Skeletal muscle tissue (tissue), 4 donors: ENCODE measurements around the gene LIG1. TPM values are rescaled to one million over a fixed set of nuclear protein-coding genes. Genes with fewer than 3 reads are reported as not detected.

Experiments used
- H3K27ac ChIP-seq: one replicate; pipeline ENCODE4 v1.7.0; 2013; ENCODE audit warnings: mild to moderate bottlenecking, low read depth, low read length, inconsistent platforms
- H3K27me3 ChIP-seq, 3 donors: one replicate each; pipeline ENCODE4 v1.7.0; 2013; ENCODE audit warnings: low read length in 3 of 3; ENCODE audit not compliant: control insufficient read depth in 3 of 3, insufficient read depth in 3 of 3
- H3K36me3 ChIP-seq, 3 donors: one replicate each; pipeline ENCODE4 v1.7.0; 2013; ENCODE audit warnings: low read length in 3 of 3; ENCODE audit not compliant: control insufficient read depth in 3 of 3, insufficient read depth in 3 of 3
- H3K4me1 ChIP-seq, 3 donors: one replicate each; pipeline ENCODE4 v1.7.0; 2013; ENCODE audit warnings: low read length in 3 of 3, mild to moderate bottlenecking in 3 of 3; ENCODE audit not compliant: control insufficient read depth in 3 of 3, insufficient read depth in 3 of 3
- H3K4me3 ChIP-seq, 3 donors: one replicate each; pipeline ENCODE4 v1.7.0; 2013; ENCODE audit warnings: low read length in 3 of 3
- H3K9ac ChIP-seq, 3 donors: one replicate each; pipeline ENCODE4 v1.7.0; 2013; ENCODE audit warnings: low read length in 3 of 3, mild to moderate bottlenecking in 3 of 3, moderate library complexity in 2 of 3, low read depth in 1 of 3
- H3K9me3 ChIP-seq, 3 donors: one replicate each; pipeline ENCODE4 v1.7.0; 2013; ENCODE audit warnings: low read length in 3 of 3; ENCODE audit not compliant: control insufficient read depth in 3 of 3
- total RNA-seq: library from RNA; depleted of rRNA; stranded (reverse); fragments of >200 nt; gene quantifications from one replicate; pipeline ENCODE4 v1.2.3, GENCODE V29; 2014
- donor health status: Osteomylitis.

The LIG1 gene
- total RNA-seq, 1 donor from 2014 or later = 14.6 TPM

DNA sequence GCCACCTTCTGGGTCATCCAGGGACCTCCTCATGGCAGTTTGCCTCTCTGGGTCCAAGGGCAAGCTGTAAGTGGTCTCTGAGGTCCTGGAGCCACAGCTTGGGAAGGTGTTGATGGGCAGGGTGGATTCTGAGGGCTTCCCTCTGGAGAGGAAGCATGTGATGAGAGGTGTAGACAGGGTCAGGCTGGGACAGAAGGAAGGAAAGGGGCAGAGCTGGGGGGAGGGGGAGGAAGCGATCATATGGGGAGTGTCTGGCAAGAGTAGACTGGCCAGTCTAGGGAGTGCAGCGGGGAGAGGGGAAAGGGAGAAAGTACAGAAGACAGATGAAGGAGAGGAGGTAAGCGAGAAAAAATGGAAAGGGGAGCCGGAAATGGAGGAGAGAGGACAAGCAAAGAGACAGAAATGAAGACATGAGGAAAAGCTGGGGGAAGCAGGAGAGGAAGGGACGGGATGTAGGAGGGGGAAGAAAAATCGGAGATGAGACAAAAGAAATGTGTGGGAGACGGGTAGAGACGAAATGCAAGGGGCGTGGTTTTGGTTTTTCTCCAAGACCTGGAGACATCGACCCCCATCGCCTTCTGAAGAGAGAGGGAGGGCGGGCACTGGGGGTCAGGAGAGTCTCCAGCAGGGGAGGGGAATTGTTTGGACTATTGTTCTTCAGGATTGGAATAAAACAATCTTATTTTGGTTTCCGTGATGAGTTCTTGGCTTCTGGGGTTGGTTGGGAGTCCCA lies 27.0 kb upstream of the LIG1 start:
- Histone ChIP-seq H3K27me3 (peaks cover 0 to 10% (median 0%) of the 10 kb centered on the region in 3 donors), H3K36me3 (peaks cover 0 to 5% (median 0%) of the 10 kb centered on the region in 3 donors), H3K4me1 (peaks cover 0 to 6% (median 4%) of the 10 kb centered on the region in 3 donors), H3K4me3 (no peak overlapping the region), H3K9me3 (no peaks in the 10 kb centered on the region), H3K27ac (no peak overlapping the region), H3K9ac (no peak overlapping the region)

DNA sequence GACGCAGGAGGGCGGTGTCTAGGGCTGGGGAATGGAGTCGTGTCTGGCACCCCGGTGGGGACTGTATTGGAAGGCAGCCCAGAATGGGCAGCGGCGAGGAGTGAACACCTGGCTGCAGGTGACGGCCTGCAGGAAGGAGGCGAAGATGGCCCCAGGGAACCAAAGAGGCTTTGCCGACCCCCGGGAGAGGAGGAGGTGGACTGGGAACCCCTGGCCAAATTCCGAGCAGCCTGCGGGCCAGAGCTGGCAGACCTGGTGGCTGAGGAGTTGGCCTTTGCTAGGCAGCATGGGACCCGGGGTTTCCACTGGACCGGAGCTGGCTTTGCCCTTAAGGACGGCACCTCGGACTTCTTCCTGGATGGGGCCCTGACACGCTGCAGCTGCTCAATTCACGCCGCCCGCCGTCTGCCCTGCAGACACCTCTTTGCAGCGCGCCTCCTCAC lies 26.2 kb upstream of the LIG1 start:
- Histone ChIP-seq H3K4me3 (no peak overlapping the region), H3K27ac (no peak overlapping the region), H3K36me3 (peaks cover 0 to 5% (median 0%) of the 10 kb centered on the region in 3 donors), H3K27me3 (peaks cover 0 to 10% (median 0%) of the 10 kb centered on the region in 3 donors), H3K9ac (no peak overlapping the region), H3K4me1 (peaks cover 0 to 6% (median 4%) of the 10 kb centered on the region in 3 donors), H3K9me3 (no peaks in the 10 kb centered on the region)

DNA sequence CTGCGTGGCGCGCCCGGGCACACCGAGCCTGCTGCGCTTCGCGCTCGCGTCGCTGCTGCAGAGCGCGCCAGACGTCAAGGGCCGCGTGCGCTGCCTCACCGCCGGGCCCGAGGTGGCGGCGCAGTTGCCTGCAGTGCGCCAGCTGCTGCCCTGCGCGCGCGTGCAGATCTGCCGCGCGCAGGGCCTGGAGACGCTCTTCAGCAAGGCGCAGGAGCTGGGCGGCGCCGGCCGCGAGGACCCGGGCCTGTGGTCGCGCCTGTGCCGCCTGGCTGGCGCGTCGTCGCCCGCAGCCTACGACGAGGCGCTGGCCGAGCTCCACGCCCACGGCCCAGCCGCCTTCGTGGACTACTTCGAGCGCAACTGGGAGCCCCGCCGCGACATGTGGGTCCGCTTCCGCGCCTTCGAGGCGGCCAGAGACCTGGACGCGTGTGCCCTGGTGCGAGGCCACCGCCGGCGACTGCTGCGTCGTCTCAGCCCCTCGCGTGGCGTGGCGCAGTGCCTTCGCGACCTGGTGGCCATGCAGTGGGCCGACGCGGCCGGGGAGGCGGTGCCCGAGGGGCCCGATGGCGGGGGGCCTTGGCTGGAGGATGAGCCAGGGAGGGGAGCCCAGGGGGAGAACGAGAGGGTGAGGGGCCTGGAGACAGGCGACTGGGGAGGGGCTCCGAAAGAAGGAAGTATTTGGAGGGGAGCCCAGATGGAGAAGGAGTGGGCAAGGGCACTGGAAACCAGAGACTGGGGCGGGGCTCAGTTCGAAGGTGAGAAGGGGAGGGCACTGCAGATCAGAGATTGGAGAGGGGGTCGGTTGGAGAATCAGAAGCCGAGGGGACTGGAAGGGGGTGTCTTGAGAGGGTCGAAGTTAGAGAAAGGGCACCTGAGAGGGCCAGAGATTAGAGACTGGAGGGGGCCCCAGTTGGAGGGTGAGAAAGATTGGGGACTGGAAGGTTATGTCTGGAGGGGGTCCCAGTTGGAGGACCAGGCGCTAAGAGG lies 25.0 kb upstream of the LIG1 start:
- Histone ChIP-seq H3K4me1 (peaks cover 0 to 6% (median 4%) of the 10 kb centered on the region in 3 donors), H3K9ac (no peak overlapping the region), H3K4me3 (no peak overlapping the region), H3K27ac (no peak overlapping the region), H3K9me3 (no peaks in the 10 kb centered on the region), H3K27me3 (peaks cover 0 to 10% (median 0%) of the 10 kb centered on the region in 3 donors), H3K36me3 (peaks cover 0 to 5% (median 3%) of the 10 kb centered on the region in 3 donors)

DNA sequence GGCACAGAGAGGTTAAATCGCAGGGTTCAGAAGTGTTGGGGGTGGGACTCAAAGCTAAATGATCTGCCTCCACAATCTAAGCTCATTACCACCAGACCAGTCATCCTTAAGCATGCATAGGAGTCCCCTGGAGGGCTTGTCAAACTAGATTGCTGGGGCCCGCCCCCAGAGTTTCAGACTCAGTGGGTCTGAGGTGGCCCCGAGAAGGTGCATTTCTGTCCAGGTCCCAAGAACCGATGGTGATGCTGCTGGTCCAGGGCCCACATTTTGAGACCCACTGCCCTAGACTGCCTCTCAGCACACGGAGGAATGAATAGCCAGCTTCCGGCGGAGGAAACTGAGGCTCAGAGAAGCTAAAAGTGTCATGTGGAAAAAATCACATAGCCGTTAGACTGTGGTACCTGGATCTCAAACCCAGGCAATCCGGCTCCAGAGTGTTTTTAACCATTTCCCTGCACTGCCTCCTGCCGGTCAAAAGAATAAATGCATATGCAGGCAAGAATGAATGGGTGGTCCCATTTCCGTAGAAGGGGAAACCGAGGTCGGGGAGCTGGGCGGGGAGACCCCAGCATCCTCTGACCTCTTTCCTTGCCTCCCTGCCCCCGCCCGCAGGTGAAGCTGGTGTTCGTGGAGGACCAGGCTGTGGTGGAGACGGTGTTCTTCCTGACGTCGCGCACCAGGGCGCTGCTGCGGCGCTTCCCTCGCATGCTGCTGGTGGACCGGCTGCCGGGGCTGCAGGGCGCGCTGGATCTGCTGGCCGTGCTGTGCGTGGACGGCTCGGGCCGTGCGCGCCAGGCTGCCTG lies 24.1 kb upstream of the LIG1 start:
- H3K36me3 ChIP-seq = peaks cover 0 to 5% (median 3%) of the 10 kb centered on the region in 3 donors
- peaks cover 0 to 10% (median 0%) of the 10 kb centered on the region in 3 donors for H3K27me3 ChIP-seq
- no peaks in the 10 kb centered on the region for H3K9me3 ChIP-seq
- no peak overlapping the region for H3K9ac ChIP-seq
- H3K27ac ChIP-seq = no peak overlapping the region
- peaks cover 0 to 6% (median 4%) of the 10 kb centered on the region in 3 donors for H3K4me1 ChIP-seq
- H3K4me3 ChIP-seq = no peak overlapping the region

DNA sequence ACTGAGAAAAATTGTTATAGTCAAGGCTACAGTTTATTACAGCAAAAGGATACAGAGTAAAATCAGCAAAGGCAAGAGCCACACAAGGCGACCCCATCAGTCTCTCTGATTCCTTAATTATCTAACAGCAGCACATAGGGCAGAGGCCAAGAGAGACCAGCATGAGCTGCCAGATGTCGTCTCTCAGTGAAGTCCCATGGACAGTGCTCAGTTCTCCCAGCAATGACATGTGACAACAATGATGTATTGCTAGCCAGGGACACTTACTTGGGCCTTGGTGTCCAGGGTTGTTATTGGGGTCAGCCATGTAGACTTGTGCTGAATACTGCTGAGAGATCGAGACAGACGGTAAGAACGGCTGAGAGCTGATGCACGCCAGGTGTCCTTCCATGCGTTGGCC lies 22.6 kb upstream of the LIG1 start:
- H3K27ac ChIP-seq = no peak overlapping the region
- no peak overlapping the region for H3K4me3 ChIP-seq
- no peak overlapping the region for H3K9ac ChIP-seq
- H3K4me1 ChIP-seq = peaks cover 0 to 6% (median 4%) of the 10 kb centered on the region in 3 donors
- H3K36me3 ChIP-seq = peaks cover 3 to 10% (median 5%) of the 10 kb centered on the region in 3 donors
- peaks cover 0 to 10% (median 0%) of the 10 kb centered on the region in 3 donors for H3K27me3 ChIP-seq
- H3K9me3 ChIP-seq = no peaks in the 10 kb centered on the region

DNA sequence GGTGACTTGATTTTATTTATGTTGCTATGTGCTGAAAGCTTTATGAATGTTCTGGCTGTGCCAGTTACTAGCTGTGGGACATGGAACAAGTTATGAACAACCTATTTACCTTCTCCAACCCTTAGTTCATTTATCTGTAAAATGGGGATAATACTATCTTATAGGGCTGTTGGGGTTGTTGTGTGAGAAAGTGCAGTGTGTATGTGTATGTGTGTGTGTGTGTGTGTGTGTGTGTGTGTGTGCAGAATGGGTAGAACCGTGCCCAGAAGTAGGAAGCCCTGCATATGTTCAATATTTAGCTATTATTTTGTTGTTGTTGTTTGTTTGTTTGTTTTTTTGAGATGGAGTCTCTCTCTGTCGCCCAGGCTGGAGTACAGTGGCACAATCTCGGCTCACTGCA lies 20.7 kb upstream of the LIG1 start:
- Histone ChIP-seq H3K27ac (no peak overlapping the region), H3K36me3 (peaks cover 4 to 10% (median 5%) of the 10 kb centered on the region in 3 donors), H3K9me3 (no peaks in the 10 kb centered on the region), H3K27me3 (peaks cover 0 to 4% (median 0%) of the 10 kb centered on the region in 3 donors), H3K9ac (no peak overlapping the region), H3K4me1 (no peaks in the 10 kb centered on the region), H3K4me3 (no peak overlapping the region)

DNA sequence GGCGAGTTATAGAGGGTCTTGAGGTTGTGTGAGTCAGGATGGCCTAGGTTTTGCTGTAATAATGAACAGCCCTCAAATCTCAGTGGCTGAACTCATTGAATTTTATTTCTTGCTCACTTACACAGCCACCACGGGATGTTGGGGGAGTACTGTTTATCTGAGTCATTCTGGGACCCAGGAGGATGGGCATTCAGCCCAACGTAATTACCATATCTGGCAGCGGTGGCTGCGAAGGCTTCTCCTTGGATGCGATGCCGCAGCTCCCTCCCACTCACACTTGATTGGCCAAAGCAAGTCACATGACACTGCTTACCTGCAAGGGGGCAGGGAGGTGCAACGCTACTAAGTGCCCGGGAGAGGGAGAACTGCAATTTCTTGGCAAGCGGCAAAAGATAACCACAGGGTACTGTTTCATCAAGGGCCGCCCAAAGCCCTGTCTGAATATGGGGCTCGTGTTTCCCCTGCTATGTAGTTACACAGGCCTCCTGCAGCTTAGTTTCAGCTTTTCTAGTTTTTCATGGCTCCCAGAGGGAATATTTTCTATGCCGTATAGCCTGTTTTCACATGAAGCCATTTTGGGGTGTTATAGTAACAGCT lies 20.2 kb upstream of the LIG1 start:
- H3K4me3 ChIP-seq = no peak overlapping the region
- H3K27me3 ChIP-seq = peaks cover 0 to 4% (median 0%) of the 10 kb centered on the region in 3 donors
- no peaks in the 10 kb centered on the region for H3K9me3 ChIP-seq
- H3K27ac ChIP-seq = no peak overlapping the region
- H3K9ac ChIP-seq = no peak overlapping the region
- H3K4me1 ChIP-seq = no peaks in the 10 kb centered on the region
- peaks cover 4 to 10% (median 5%) of the 10 kb centered on the region in 3 donors for H3K36me3 ChIP-seq

DNA sequence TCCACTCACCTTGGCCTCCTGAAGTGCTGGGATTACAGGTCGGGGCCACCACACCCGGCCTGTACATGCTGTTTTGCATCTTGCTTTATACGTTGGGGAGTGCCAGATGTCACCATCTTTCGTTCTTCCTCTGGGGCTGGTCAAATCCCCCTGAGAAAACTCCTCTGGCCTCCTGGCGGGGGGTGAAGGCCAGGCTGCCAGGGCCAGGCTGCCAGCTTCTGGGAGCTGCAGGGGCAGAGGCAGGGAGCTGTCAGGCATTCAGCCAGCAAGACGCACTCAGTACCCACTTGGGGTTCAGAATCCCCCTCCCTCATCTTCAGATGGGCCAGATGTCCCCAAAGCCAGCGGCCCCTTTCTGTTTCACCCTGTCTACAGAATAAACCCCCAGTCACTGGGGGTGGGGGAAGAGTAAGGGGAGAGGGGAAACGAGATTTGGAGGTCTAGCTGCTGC lies 16.4 kb upstream of the LIG1 start:
- Histone ChIP-seq H3K36me3 (peaks cover 5 to 7% (median 7%) of the 10 kb centered on the region in 3 donors), H3K9me3 (peaks cover 0 to 1% (median 0%) of the 10 kb centered on the region in 3 donors), H3K4me3 (no peak overlapping the region), H3K9ac (no peak overlapping the region), H3K27me3 (no peaks in the 10 kb centered on the region), H3K4me1 (no peaks in the 10 kb centered on the region), H3K27ac (no peak overlapping the region)

DNA sequence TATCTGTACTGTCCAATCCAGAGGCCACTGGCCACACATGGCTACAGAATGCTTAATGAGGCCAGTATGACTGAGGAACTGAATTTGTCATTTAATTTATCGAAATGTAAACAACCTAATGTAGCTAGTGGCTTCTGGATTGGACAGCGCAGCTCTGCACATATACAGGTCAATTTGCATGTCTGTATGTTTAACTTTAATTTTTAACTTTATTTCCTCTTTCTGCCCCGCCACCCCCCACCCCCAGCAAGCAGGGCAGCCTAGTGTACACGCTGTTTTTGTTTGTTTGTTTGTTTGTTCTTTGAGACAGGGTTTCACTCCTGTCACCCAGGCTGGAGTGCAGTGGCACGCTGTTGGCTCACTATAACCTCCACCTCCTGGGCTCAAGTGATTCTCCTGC lies 15.9 kb upstream of the LIG1 start:
- H3K4me1 ChIP-seq = no peaks in the 10 kb centered on the region
- H3K36me3 ChIP-seq = peaks cover 7 to 9% (median 7%) of the 10 kb centered on the region in 3 donors
- H3K4me3 ChIP-seq = no peak overlapping the region
- no peak overlapping the region for H3K9ac ChIP-seq
- H3K27ac ChIP-seq = no peak overlapping the region
- no peaks in the 10 kb centered on the region for H3K27me3 ChIP-seq
- peaks cover 0 to 3% (median 0%) of the 10 kb centered on the region in 3 donors for H3K9me3 ChIP-seq
